Pancreas (tissue), 10 donors: Measurements from ENCODE around the gene FNDC8. TPM values are rescaled to one million over a fixed set of nuclear protein-coding genes. Genes with fewer than 3 reads are reported as not detected.
"Not testable (repeated sequence)": the region's sequence is repeated elsewhere in the genome, so short reads cannot be mapped to it uniquely, and the experiment has no call there.

Experiments
- ATAC-seq, 4 donors: fragments of 200-7000 bp; cut with Tn5 transposase; one replicate each; pipeline versions ENCODE4 v1.8.0 to v1.9.1; 2020; ENCODE audit warnings: mild to moderate bottlenecking in 4 of 4, moderate library complexity in 4 of 4
- DNase-seq, 6 donors: peaks; one replicate each; pipeline ENCODE4 v3.0.0-alpha.2; 2020
- FAIRE-seq: peaks from 2 replicates; lab custom pipeline; 2012; peaks lifted over from hg19 to GRCh38; lab: Jason Lieb, UNC
- H3K27ac ChIP-seq, 4 donors: fragments of 200-600 bp; sonication (generic); 1 replicate in 3 of 4; 2 replicates in 1 of 4; pipeline versions ENCODE4 v1.5.0 to v1.8.0; 2020
- H3K27me3 ChIP-seq, 4 donors: fragments of 200-600 bp; one replicate each; pipeline ENCODE4 v1.8.0; 2021
- H3K36me3 ChIP-seq, 3 donors: fragments of 200-600 bp; sonication (generic) in 1 of 3; one replicate each; pipeline versions ENCODE4 v1.5.0 to v1.8.0; 2020 to 2021
- H3K4me1 ChIP-seq, 3 donors: fragments of 200-600 bp; one replicate each; pipeline ENCODE4 v1.8.0; 2021
- H3K4me3 ChIP-seq, 4 donors: fragments of 200-600 bp; sonication (generic) in 2 of 4; one replicate each; pipeline versions ENCODE4 v1.5.0 to v1.8.0; 2020 to 2021
- H3K9me3 ChIP-seq, 4 donors: fragments of 200-600 bp; one replicate each; pipeline ENCODE4 v1.8.0; 2021
- WGBS, 2 donors: extraction: QIAGEN DNeasy Blood & Tissue Kit; methylation state at CpG; one replicate each; pipeline ENCODE4 v1.1.7; 2013; 5-methylcytosine and 5-hydroxymethylcytosine counted together
- intact Hi-C, 3 donors: fragments of 100-400 bp; cut with DNase I; formaldehyde crosslinking; loops; one replicate each; pipeline versions ENCODE4 v1.11.1 to v1.14.2; 2022
- polyA plus RNA-seq, 2 donors: library from polyadenylated mRNA; stranded (reverse); fragments of 200-250 nt; gene quantifications; one replicate each; pipeline ENCODE4 v1.2.3, GENCODE V29; 2013
- total RNA-seq, 6 donors: library from RNA; stranded (reverse); fragmentation: NEBNext Ultra II Directional in 4 of 6; extraction: Animal tissue kit (Norgen Biotek cat#: 25700) in 4 of 6; gene quantifications; one replicate each; pipeline versions ENCODE4 v1.2.1 to v1.2.4, GENCODE V29; 2021 to 2023
- TF ChIP-seq, protein P1 (sequence below), 4 donors: fragments of 200-600 bp; sonication (generic) in 3 of 4; IDR thresholded peaks; one replicate each; pipeline versions ENCODE4 v1.5.0 to v1.8.0; 2021; ENCODE audit warnings: antibody characterized with exemption in 4 of 4
- donor health status: healthy with polysubstance abuse.
- donor health status: DM: no; HTN: no; CAD: no; lungs with moderate emphysema.
- donor health status: DM: no; HTN: no; CAD: no.
- donor health status: control.
- donor health status: control.
- donor health status: Bipolar disorder and iron deficiency.
- donor health status: DM: yes; HTN: yes; CAD: no.
- donor health status: DM: no; HTN: no; CAD: no.
- donor health status: DM: no; HTN: no; CAD: no.
- donor health status: DM: yes; HTN: yes; CAD: no.

Gene FNDC8
- total and polyA plus RNA-seq, 8 donors = not detected

GRCh38 chr17:35087731-35088355 is 33.6 kb upstream of the FNDC8 start:
- Histone ChIP-seq H3K9me3 (no peaks in the 10 kb centered on the region), H3K4me3 (peak overlapping the region; percentile 41 to 98 (median 87)), H3K27me3 (no peaks in the 10 kb centered on the region), H3K4me1 (peaks cover 5 to 13% (median 10%) of the 10 kb centered on the region in 3 donors), H3K36me3 (no peaks in the 10 kb centered on the region), H3K27ac (peak overlapping the region; percentile 66 to 94 (median 81))
- DNase-seq (peak in 3 of 6 donors; percentile 16 to 30 (median 21)), FAIRE-seq (no peak), ATAC-seq (peak; percentile 7 to 44 (median 34))
- 3 to 6% methylated on average over 9 of the region's 9 CpGs for WGBS, 2 donors
- TF ChIP-seq, protein P1, sequence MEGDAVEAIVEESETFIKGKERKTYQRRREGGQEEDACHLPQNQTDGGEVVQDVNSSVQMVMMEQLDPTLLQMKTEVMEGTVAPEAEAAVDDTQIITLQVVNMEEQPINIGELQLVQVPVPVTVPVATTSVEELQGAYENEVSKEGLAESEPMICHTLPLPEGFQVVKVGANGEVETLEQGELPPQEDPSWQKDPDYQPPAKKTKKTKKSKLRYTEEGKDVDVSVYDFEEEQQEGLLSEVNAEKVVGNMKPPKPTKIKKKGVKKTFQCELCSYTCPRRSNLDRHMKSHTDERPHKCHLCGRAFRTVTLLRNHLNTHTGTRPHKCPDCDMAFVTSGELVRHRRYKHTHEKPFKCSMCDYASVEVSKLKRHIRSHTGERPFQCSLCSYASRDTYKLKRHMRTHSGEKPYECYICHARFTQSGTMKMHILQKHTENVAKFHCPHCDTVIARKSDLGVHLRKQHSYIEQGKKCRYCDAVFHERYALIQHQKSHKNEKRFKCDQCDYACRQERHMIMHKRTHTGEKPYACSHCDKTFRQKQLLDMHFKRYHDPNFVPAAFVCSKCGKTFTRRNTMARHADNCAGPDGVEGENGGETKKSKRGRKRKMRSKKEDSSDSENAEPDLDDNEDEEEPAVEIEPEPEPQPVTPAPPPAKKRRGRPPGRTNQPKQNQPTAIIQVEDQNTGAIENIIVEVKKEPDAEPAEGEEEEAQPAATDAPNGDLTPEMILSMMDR (IDR thresholded peaks at IDR 0.05) = no peak
- intact Hi-C loops = no loop called here

GRCh38 chr17:35088356-35088880 is 33.0 kb upstream of the FNDC8 start:
- WGBS, 2 donors = 0% methylated on average over 26 of the region's 26 CpGs
- peak; percentile 38 to 79 (median 55) for DNase-seq
- ATAC-seq = peak; percentile 35 to 67 (median 60)
- Histone ChIP-seq H3K27me3 (no peaks in the 10 kb centered on the region), H3K4me3 (peak overlapping the region; percentile 41 to 98 (median 87)), H3K4me1 (peaks cover 5 to 11% (median 10%) of the 10 kb centered on the region in 3 donors), H3K36me3 (no peaks in the 10 kb centered on the region), H3K27ac (peak overlapping the region; percentile 66 to 94 (median 81)), H3K9me3 (no peaks in the 10 kb centered on the region)
- TF ChIP-seq, protein P1 (IDR thresholded peaks at IDR 0.05) = no peak
- FAIRE-seq = no peak
- intact Hi-C loops = no loop called here

DNA sequence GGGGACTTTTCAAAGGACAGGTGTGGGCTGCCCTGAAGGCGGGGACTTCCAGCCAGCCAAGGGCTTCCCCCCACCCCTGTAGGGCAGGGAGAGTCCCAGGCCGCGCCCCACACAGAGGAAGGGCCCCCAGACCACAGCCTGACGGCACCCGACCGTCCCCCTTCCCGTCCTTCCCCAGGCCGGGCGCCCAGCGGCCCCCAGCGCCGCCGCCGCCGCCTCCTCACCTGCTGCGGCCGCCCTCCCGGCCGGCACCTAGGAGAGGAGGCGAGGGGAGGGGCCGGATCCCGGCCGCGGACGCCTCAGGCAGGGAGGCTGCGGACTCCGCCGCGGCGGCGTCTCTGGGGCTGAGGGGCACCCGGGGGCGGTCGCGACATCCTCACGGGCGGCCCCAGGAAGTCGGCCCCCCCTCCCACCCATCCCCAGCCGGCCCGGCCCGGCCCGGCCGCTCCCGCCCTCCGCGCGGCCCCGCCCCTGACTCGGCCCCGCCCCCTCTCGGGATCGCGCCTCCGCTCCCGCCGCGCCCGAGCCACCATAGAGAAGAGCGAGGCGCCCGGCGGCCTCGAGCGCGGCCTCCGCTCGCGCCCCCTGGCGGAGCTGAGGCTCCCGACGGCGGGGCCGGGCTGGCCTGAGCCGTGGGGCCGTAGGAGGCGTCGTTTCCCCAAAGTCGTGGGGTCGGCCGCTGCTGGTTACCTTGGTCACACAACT is 32.4 kb upstream of the FNDC8 start:
- H3K4me1 ChIP-seq = peaks cover 5 to 11% (median 10%) of the 10 kb centered on the region in 3 donors
- no peaks in the 10 kb centered on the region for H3K9me3 ChIP-seq
- peak overlapping the region; percentile 66 to 94 (median 81) for H3K27ac ChIP-seq
- intact Hi-C loops = no loop called here
- WGBS, 2 donors = 0 to 1% methylated on average over 31 to 80 of the region's 80 CpGs
- H3K4me3 ChIP-seq = peak overlapping the region; percentile 41 to 98 (median 87)
- no peaks in the 10 kb centered on the region for H3K36me3 ChIP-seq
- FAIRE-seq (no peak), DNase-seq (peak; percentile 78 to 97 (median 90)), ATAC-seq (peak; percentile 88 to 95 (median 93))
- TF ChIP-seq, protein P1 (IDR thresholded peaks at IDR 0.05) = peak; percentile 67 to 86 (median 76)
- H3K27me3 ChIP-seq = no peaks in the 10 kb centered on the region

GRCh38 chr17:35089586-35090296 is 31.7 kb upstream of the FNDC8 start:
- FAIRE-seq (no peak), ATAC-seq (peak; percentile 3 to 11 (median 4)), DNase-seq (peak in 1 of 6 donors; percentile 21)
- H3K4me1 ChIP-seq = peaks cover 5 to 11% (median 10%) of the 10 kb centered on the region in 3 donors
- H3K27me3 ChIP-seq = no peaks in the 10 kb centered on the region
- no peaks in the 10 kb centered on the region for H3K9me3 ChIP-seq
- intact Hi-C loops = loop anchor here in 1 of 3 donors (10.0 kb wide), 1 partner anchor 85 kb away; no protein-coding TSS in a partner anchor
- peak overlapping the region in 3 of 4 donors; percentile 41 to 91 (median 83) for H3K4me3 ChIP-seq
- H3K27ac ChIP-seq = peak overlapping the region in 3 of 4 donors; percentile 22 to 93 (median 38)
- H3K36me3 ChIP-seq = no peaks in the 10 kb centered on the region
- TF ChIP-seq, protein P1 (IDR thresholded peaks at IDR 0.05) = no peak
- 51 to 55% methylated on average over 22 of the region's 22 CpGs for WGBS, 2 donors

GRCh38 chr17:35090707-35091106 is 30.7 kb upstream of the FNDC8 start:
- not testable (repeated sequence) for H3K4me3 ChIP-seq, DNase-seq, FAIRE-seq, H3K9me3 ChIP-seq, H3K27ac ChIP-seq, H3K36me3 ChIP-seq, H3K27me3 ChIP-seq, ATAC-seq
- intact Hi-C loops = loop anchor here in 1 of 3 donors (10.0 kb wide), 1 partner anchor 86 kb away; no protein-coding TSS in a partner anchor
- peaks cover 5 to 11% (median 10%) of the 10 kb centered on the region in 3 donors for H3K4me1 ChIP-seq
- 86 to 89% methylated on average over 11 of the region's 11 CpGs for WGBS, 2 donors
